ENCODE measurements around the gene KRAS.
"Not testable (repeated sequence)": the region's sequence is repeated elsewhere in the genome, so short reads cannot be mapped to it uniquely, and the experiment has no call there.

KRAS gene

DNA sequence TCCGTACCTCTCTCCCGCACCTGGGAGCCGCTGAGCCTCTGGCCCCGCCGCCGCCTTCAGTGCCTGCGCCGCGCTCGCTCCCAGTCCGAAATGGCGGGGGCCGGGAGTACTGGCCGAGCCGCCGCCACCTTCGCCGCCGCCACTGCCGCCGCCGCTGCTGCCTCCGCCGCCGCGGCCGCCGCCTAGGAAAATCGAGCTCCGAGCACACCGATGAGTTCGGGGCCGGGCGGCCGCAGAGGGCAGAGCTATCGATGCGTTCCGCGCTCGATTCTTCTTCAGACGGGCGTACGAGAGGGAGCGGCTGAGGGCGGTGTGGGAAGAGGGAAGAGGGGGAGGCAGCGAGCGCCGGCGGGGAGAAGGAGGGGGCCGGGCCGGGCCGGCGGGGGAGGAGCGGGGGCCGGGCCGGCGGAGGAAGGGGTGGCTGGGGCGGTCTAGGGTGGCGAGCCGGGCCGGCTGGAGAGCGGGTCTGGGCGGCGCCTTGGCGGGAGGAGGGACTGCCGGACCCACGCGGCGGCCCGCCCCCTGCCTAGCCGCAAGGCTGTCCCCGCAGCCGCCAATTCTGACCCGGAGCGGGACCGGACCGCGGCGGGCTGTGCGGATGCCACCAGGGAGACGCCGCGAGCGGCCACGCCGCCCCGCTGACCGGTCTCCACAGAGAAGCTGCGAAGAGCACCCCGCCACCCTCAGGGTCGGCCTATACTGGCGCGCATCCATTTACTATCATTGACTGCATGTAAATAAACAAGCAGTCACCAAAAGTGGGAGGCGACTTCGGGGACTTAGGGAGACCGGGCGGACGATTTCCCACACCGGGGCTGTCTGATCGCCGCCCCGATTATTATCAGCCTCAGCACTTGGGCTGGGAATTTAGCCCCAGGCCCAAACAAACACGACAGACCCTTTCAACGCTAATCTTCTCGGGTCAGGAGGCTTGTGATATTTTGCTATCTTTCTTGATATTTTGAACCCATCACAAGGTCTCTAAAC lies at the start of gene KRAS:
Gene KRAS (minus strand): TSS at position 186 of the 987 bp plus-strand sequence.
- peak; percentile 96 for DNase-seq (ENCODE audit: low spot score)
- peak; percentile 94 for FAIRE-seq

DNA sequence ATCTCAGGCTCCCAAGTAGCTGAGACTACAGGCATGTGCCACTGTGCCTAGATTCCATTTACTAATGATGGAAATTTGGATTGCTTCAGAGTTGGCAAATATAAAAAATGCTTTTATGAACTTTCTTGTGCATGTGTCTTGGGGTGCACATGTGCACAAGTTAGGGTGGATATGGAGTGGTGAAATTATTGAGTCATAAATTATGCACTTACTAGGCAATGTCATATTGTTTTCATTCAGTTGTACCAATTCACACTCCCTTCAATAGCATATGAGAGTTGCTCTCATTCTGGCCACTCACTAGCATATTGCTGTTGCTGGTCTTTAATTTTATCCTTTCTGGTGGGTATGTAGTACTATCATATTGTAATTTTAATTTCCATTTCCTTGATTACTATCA lies 45.7 kb upstream of the KRAS start:
- DNase-seq (ENCODE audit: low spot score) (no peak), FAIRE-seq (no peak)

DNA sequence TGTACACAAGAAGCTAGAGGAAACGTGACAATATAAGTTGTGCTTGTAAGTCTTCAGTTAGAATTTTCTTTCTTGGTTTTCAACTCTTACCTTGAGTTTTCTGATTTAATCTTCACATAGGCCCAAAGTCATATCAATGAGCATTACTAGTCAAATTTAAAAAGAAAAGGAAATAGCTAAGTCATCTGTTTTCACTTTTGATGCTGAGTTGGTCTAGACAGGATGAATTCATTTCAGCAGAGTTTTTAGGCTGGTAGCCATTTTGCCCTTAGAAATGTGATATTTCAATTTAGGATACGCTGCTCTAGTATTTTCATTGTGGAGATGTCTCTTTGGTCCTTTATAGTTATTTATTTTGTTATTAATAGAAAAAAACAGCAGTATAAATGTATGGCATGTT lies 44.6 kb upstream of the KRAS start:
- FAIRE-seq (no peak), DNase-seq (ENCODE audit: low spot score) (no peak)

- FAIRE-seq = peak; percentile 87
- no peak for DNase-seq (ENCODE audit: low spot score)
These were observed 42.9 kb upstream of the KRAS start for GRCh38 chr12:25293653-25294052.

DNA sequence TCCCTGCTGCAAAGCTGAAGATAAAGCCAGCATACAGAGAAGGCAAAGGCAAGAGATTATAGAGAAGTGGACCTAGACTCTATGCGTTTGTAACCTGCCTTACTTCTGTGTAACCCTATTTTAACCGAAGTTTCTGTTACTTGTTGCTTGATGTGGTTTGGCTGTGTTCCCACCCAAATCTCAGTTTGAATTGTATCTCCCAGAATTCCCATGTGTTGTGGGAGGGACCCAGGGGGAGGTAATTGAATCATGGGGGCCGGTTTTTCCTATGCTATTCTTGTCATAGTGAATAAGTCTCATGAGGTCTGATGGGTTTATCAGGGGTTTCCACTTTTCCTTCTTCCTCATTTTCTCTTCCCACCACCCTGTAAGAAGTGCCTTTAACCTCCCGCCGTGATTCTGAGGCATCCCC lies 42.1 kb upstream of the KRAS start:
- DNase-seq (ENCODE audit: low spot score); FAIRE-seq: not testable (repeated sequence)

DNA sequence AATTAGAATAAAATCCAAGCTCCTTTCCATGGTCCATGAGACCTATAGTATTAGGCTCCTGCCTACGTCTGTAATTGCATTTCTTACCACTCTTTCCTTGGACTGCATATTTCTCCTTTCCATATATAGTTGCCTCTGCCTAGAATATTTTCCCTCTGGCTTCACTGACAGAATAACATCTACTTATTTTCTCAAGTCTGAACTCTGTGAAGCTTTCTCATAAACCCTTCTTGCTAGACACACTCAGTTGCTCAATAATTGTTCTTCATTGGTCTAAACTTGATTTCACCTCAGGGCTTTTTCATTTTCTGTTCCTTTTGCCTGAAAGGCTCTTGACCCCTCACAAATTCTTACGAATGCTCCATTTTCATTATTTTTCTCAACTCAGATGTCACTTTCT lies 36.9 kb upstream of the KRAS start:
- DNase-seq (ENCODE audit: low spot score) (no peak), FAIRE-seq (no peak)

GRCh38 chr12:25286837-25287236 lies 36.1 kb upstream of the KRAS start:
- DNase-seq (ENCODE audit: low spot score) = no peak
- no peak for FAIRE-seq

- FAIRE-seq (no peak), DNase-seq (ENCODE audit: low spot score) (no peak)
These were observed 33.3 kb upstream of the KRAS start for GRCh38 chr12:25284024-25284423.

DNA sequence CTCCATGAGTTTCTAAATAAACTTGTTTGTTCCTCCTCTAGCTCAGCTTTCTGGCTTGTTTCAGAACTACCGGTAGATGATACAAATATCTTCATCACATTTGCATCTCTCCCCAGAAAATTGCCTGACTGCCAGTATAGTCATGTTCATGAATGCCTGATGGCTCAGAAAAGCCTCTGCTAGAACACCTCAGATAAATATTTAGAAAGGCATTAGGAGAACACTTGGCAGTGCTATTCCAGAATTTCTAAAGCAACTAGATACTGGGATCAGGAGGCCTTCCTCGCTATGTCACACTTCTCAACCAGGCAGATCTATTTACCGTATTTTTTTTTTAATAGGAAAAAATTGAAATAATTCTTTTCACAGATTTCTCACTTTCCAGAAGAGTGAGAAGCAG lies 32.3 kb upstream of the KRAS start:
- no peak for FAIRE-seq
- no peak for DNase-seq (ENCODE audit: low spot score)

DNA sequence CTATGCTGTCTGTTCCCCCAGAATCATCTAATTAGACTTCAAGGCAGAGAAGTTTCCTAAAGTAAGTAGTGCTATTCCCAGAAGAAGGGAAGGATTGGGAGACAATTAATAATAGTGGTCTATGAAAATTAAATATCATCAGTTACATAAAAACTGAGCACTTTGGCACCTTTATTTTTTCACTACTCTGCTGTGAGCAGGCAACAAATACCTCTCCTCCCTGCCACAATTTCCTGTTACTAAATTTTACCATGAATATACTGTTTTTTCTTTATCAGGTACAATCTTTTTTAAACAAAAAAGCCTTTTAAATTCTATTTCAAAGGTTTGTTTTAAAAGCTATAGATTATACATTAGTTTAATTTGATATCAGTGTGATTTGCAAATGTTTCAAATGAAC lies 29.4 kb upstream of the KRAS start:
- DNase-seq (ENCODE audit: low spot score) (no peak), FAIRE-seq (no peak)

DNA sequence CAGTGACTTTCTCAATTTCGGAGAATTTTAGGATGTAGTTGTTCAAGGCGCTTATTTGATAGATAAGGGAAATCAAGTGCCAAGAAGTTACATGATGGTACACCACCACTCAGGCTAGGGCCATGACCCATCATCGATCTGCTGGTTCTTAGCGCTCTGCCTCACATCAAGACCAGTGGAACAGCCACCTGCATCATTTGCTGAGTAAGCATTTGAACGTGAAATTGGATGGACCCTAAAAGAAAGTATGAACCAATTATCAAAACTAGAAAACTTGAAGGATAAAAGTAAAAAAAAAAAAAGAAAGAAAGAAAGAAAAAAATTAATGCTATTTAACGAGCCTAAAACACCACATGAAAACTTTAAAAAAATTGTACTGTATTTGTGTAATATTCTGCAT lies 27.5 kb upstream of the KRAS start:
- FAIRE-seq (no peak), DNase-seq (ENCODE audit: low spot score) (no peak)

DNA sequence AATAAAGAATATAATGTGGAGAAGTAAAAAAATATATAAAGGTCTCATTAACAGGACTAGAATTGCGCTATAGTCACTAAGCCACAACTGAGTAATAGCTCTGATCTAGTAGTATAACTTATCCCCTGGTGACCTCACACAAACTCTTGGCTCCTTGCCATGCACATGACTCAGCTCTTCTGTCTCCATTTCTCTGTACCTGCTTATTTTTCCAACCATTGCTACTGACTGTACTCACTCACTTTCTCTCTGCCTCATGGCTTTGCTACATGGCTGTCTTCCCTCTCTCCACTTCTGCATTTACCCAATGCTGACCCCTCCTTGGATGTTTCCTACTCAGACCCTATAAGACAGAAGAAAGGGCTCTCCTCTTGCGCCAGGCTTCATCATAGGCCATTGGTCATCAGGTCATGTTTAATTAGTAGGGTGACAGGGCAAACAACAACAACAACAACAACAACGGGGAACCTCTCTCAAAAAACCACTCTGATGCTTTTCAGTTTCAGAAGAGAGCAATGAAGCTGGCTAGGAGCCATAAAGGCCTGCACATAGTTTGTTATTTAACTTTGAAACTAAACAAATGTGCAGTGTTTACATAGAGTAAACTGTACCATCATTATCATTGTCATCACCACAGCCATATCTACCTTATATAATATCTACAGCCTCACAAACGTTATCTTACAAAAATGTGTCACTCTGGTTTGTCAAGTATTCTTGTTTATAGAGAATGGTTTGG lies 25.6 kb upstream of the KRAS start:
- no peak for FAIRE-seq
- DNase-seq (ENCODE audit: low spot score) = peak; percentile 72

GRCh38 chr12:25271486-25272098 lies 20.9 kb upstream of the KRAS start:
- no peak for DNase-seq (ENCODE audit: low spot score)
- FAIRE-seq = no peak

DNA sequence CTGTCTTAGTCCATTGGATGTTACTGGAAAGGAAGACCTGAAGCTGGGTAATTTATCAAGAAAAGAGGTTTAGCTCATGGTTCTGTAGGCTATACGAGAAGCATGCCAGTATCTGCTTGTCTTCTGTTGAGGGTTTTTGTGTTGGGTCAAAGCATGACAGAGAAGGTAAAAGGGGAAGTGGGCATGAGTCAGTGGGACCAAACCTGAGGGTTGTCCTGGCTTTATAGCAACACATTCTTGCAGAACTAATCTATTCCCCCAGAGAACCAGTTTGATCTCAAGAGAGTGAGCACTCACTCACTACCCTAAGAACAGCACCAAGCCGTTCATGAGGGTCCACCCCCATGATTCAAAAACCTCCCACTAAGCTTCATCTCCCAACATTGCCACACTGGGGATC lies 19.0 kb upstream of the KRAS start:
- FAIRE-seq (no peak), DNase-seq (ENCODE audit: low spot score) (no peak)

- FAIRE-seq = no peak
- no peak for DNase-seq (ENCODE audit: low spot score)
These were observed 15.8 kb upstream of the KRAS start for GRCh38 chr12:25266497-25266896.

DNA sequence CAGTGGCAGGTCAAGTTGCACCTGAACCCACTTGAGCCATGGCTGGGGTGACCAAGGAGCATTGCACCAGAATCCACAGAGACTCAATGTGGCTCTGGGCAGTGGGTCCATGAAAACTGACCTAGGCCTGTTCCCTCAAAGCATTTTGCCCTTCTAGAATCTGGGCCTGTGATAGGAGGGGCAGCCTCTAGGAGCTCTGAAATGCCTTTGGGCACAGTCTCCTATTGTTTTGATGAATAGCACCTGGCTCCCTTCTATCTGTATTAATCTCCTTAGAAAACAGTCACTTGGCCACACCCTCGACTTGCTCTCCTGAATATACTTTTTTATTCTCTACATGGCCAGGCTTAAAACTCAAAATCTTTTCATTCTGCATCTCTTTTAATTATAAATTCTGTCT lies 14.1 kb upstream of the KRAS start:
- FAIRE-seq = no peak
- DNase-seq (ENCODE audit: low spot score) = no peak

DNA sequence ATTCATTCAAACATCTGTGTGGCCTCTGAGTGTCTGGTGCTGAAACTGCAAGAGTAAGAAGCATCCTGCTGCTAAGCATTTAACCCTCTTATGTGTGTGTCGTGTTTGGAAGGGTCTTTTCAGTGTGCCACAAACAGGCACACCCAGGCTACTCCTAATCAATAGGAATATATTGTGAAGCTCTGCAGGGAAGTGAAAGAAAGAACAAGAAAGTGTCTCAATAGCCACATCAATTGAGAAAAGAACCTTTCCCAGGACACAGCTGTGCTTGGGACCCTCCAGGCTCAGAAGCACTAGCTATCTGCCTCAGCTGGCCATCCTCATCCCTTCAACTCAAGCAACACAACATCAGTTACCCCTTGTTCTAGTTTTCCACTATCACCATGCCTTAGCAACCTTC lies 13.4 kb upstream of the KRAS start:
- DNase-seq (ENCODE audit: low spot score) = no peak
- FAIRE-seq = no peak

GRCh38 chr12:25263594-25263993 lies 12.9 kb upstream of the KRAS start:
- no peak for FAIRE-seq
- no peak for DNase-seq (ENCODE audit: low spot score)

DNA sequence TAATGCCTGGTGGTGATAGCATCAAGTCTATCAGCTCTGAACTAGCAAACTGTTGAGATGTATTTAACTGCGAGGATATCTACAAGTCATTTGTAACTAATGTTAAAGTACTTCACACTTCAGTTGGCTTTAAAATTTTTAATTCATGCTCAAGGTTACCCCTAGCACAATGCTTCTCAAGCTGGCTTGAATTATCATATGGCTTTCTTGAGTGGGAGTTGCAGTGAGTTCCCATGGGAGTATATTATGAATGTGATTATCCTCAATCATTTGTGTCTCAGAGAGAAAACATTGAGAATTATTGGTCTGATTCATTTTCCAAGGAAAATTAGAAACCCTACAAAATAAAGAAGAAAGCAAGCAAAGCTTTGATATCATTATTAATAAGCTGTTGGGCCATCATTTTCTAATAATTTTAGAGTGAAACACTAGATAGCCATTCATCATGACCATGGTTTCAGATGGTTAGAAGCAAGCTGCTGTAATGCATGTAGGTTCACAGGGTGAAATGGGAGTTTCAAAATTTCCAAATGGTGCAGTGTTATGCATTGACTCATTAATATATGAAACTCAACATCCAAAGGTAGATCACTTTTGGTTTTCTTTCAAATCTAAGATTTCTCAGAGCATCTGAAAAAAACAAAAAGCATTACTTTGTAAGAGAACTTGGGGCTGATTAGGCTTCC lies 11.8 kb upstream of the KRAS start:
- FAIRE-seq = no peak
- no peak for DNase-seq (ENCODE audit: low spot score)

GRCh38 chr12:25257590-25258324 lies 7.0 kb upstream of the KRAS start:
- FAIRE-seq (no peak), DNase-seq (ENCODE audit: low spot score) (no peak)

DNA sequence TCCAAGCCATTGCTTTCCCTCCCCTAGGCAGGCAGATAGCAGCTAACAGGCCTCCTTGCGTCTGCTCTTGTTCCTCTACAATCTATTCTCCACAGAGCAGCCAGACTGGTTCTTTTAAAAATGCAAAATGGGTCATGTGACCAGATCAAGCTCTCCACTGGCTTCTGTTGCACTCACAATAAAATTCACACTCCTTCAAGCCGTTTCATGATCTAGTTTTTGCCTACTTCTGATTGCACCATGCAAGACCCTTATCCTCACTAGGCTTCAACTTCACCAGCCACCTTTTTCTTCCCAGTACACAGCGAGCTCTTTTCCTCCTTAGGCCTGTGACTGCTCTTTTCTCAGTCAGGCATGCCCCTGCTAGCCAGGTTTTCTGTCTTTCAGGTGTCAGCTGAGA lies 6.1 kb upstream of the KRAS start:
- no peak for DNase-seq (ENCODE audit: low spot score)
- no peak for FAIRE-seq
